Activated naive CD8-positive, alpha-beta T cell treated with anti-CD3 and anti-CD28 coated beads, Interleukin-2, amount 10 ng/mL, durations not matched to agents 7 days and 5 days (primary cell): ENCODE results near the gene CCN5. TPM values are rescaled to one million over a fixed set of nuclear protein-coding genes. Genes with fewer than 3 reads are reported as not detected.

ENCODE experiments used
- ATAC-seq: fragments of 150-1000 bp; cut with Tn5 transposase; one replicate; pipeline ENCODE4 v1.10.0; 2021; ENCODE audit warnings: low read depth, moderate library complexity
- POLR2A ChIA-PET: fragments of 350-600 bp; sonication (Branson Sonifier 250); formaldehyde crosslinking; loops from one replicate; lab custom pipeline; 2021; ENCODE audit warnings: antibody characterized with exemption; lab: Charles Lee
- DNase-seq: peaks from one replicate; pipeline ENCODE4 v3.0.0; 2021
- H3K27ac Mint-ChIP-seq: one replicate; pipeline ENCODE4 v1.8.0; 2022; ENCODE audit warnings: mild to moderate bottlenecking, mixed read lengths
- H3K27me3 Mint-ChIP-seq: one replicate; pipeline ENCODE4 v1.8.0; 2022; ENCODE audit warnings: mild to moderate bottlenecking, moderate library complexity, mixed read lengths
- H3K36me3 Mint-ChIP-seq: one replicate; pipeline ENCODE4 v1.8.0; 2021; ENCODE audit warnings: mild to moderate bottlenecking, mixed read lengths
- H3K4me1 Mint-ChIP-seq: one replicate; pipeline ENCODE4 v1.8.0; 2021; ENCODE audit warnings: mixed read lengths
- H3K4me3 Mint-ChIP-seq: one replicate; pipeline ENCODE4 v1.8.0; 2022; ENCODE audit warnings: mild to moderate bottlenecking, moderate library complexity, mixed read lengths
- H3K9me3 Mint-ChIP-seq: one replicate; pipeline ENCODE4 v1.8.0; 2021; ENCODE audit warnings: mixed read lengths
- total RNA-seq, 2 experiments: library from RNA; stranded (reverse); gene quantifications; one replicate each; pipeline ENCODE4 v1.2.3, GENCODE V29; 2021

CCN5 gene
- total RNA-seq, 2 experiments from 2014 or later: not detected

GRCh38 chr20:44727039-44727438 is 11.9 kb downstream of the CCN5 start:
- POLR2A ChIA-PET: no interaction called here
- no peak overlapping the region for H3K4me3 Mint-ChIP-seq
- DNase-seq (no peak), ATAC-seq (no peak)
- H3K9me3 Mint-ChIP-seq: no peaks in the 10 kb centered on the region
- no peaks in the 10 kb centered on the region for H3K27me3 Mint-ChIP-seq
- no peak overlapping the region for H3K27ac Mint-ChIP-seq
- H3K4me1 Mint-ChIP-seq: peaks cover 3% of the 10 kb centered on the region
- H3K36me3 Mint-ChIP-seq: no peaks in the 10 kb centered on the region

- Mint-ChIP-seq H3K27ac (no peak overlapping the region), H3K9me3 (no peaks in the 10 kb centered on the region), H3K27me3 (no peaks in the 10 kb centered on the region), H3K36me3 (no peaks in the 10 kb centered on the region), H3K4me1 (peaks cover 4% of the 10 kb centered on the region), H3K4me3 (no peak overlapping the region)
- DNase-seq: no peak
- POLR2A ChIA-PET: interaction anchor here (0.6 kb wide), 1 partner anchor 86 kb away, joined by 3 read pairs; no protein-coding TSS in a partner anchor
- ATAC-seq: no peak
These were observed 12.5 kb downstream of the CCN5 start for GRCh38 chr20:44727651-44728050.

- no peak overlapping the region for H3K4me3 Mint-ChIP-seq
- no peak overlapping the region for H3K27ac Mint-ChIP-seq
- POLR2A ChIA-PET: no interaction called here
These were observed 13.8 kb downstream of the CCN5 start for GRCh38 chr20:44728801-44729443.

GRCh38 chr20:44730441-44730840 is 15.3 kb downstream of the CCN5 start:
- Mint-ChIP-seq H3K27ac (no peak overlapping the region), H3K9me3 (no peaks in the 10 kb centered on the region), H3K4me1 (peaks cover 9% of the 10 kb centered on the region), H3K4me3 (no peak overlapping the region), H3K27me3 (no peaks in the 10 kb centered on the region), H3K36me3 (no peaks in the 10 kb centered on the region)
- POLR2A ChIA-PET: no interaction called here
- DNase-seq: no peak
- ATAC-seq: no peak

More at GRCh38 chr20:44728801-44729443, 13.8 kb downstream of the CCN5 start:
- no peaks in the 10 kb centered on the region for H3K36me3 Mint-ChIP-seq
- H3K4me1 Mint-ChIP-seq: peaks cover 7% of the 10 kb centered on the region
- DNase-seq (no peak), ATAC-seq (no peak)
- no peaks in the 10 kb centered on the region for H3K27me3 Mint-ChIP-seq
- no peaks in the 10 kb centered on the region for H3K9me3 Mint-ChIP-seq

- DNase-seq (no peak), ATAC-seq (no peak)
- Mint-ChIP-seq H3K27ac (no peak overlapping the region), H3K4me1 (peaks cover 18% of the 10 kb centered on the region), H3K9me3 (peaks cover 5% of the 10 kb centered on the region), H3K36me3 (peaks cover 4% of the 10 kb centered on the region), H3K27me3 (no peaks in the 10 kb centered on the region), H3K4me3 (no peak overlapping the region)
- POLR2A ChIA-PET: interaction anchor here (0.5 kb wide), 1 partner anchor 213 kb away, joined by 3 read pairs; no protein-coding TSS in a partner anchor
These were observed 16.5 kb downstream of the CCN5 start for GRCh38 chr20:44731657-44732056.

- H3K4me1 Mint-ChIP-seq: peaks cover 20% of the 10 kb centered on the region
- POLR2A ChIA-PET: no interaction called here
- no peaks in the 10 kb centered on the region for H3K27me3 Mint-ChIP-seq
- H3K36me3 Mint-ChIP-seq: peaks cover 5% of the 10 kb centered on the region
- ATAC-seq: no peak
- H3K4me3 Mint-ChIP-seq: no peak overlapping the region
- H3K27ac Mint-ChIP-seq: no peak overlapping the region
- DNase-seq: no peak
- H3K9me3 Mint-ChIP-seq: peaks cover 7% of the 10 kb centered on the region
These were observed 17.2 kb downstream of the CCN5 start for GRCh38 chr20:44732327-44732726.

GRCh38 chr20:44733341-44734069 is 18.3 kb downstream of the CCN5 start:
- POLR2A ChIA-PET: no interaction called here
- Mint-ChIP-seq H3K9me3 (peaks cover 7% of the 10 kb centered on the region), H3K36me3 (peaks cover 10% of the 10 kb centered on the region), H3K4me1 (peaks cover 21% of the 10 kb centered on the region), H3K27ac (no peak overlapping the region), H3K4me3 (no peak overlapping the region), H3K27me3 (no peaks in the 10 kb centered on the region)
- DNase-seq (peak; percentile 68), ATAC-seq (peak; percentile 62)

- Mint-ChIP-seq H3K27ac (no peak overlapping the region), H3K4me1 (peaks cover 24% of the 10 kb centered on the region), H3K36me3 (peaks cover 14% of the 10 kb centered on the region), H3K9me3 (peaks cover 7% of the 10 kb centered on the region), H3K27me3 (peaks cover 1% of the 10 kb centered on the region), H3K4me3 (no peak overlapping the region)
- DNase-seq (no peak), ATAC-seq (no peak)
- POLR2A ChIA-PET: no interaction called here
These were observed 19.8 kb downstream of the CCN5 start for GRCh38 chr20:44734938-44735337.

GRCh38 chr20:44735816-44736169 is 20.6 kb downstream of the CCN5 start:
- no peak for ATAC-seq
- Mint-ChIP-seq H3K27ac (peak overlapping the region; percentile 83), H3K4me3 (peak overlapping the region; percentile 78)

GRCh38 chr20:44736170-44737021 is 21.2 kb downstream of the CCN5 start:
- peak overlapping the region; percentile 83 for H3K27ac Mint-ChIP-seq

More at GRCh38 chr20:44735816-44736169, 20.6 kb downstream of the CCN5 start:
- no peak for DNase-seq
- Mint-ChIP-seq H3K27me3 (peaks cover 1% of the 10 kb centered on the region), H3K36me3 (peaks cover 14% of the 10 kb centered on the region), H3K4me1 (peaks cover 24% of the 10 kb centered on the region), H3K9me3 (peaks cover 7% of the 10 kb centered on the region)
- POLR2A ChIA-PET: no interaction called here

GRCh38 chr20:44737116-44737515 is 21.9 kb downstream of the CCN5 start:
- POLR2A ChIA-PET: interaction anchor here (1.1 kb wide), 1 partner anchor 148 kb away, joined by 4 read pairs; the partner anchor contains the start of gene YWHAB
- DNase-seq: no peak
- H3K4me1 Mint-ChIP-seq: peaks cover 24% of the 10 kb centered on the region
- peaks cover 7% of the 10 kb centered on the region for H3K9me3 Mint-ChIP-seq
- peaks cover 14% of the 10 kb centered on the region for H3K36me3 Mint-ChIP-seq
- peaks cover 7% of the 10 kb centered on the region for H3K27me3 Mint-ChIP-seq
- H3K27ac Mint-ChIP-seq: no peak overlapping the region
- ATAC-seq: no peak
- no peak overlapping the region for H3K4me3 Mint-ChIP-seq

More at GRCh38 chr20:44736170-44737021, 21.2 kb downstream of the CCN5 start:
- Mint-ChIP-seq H3K36me3 (peaks cover 14% of the 10 kb centered on the region), H3K9me3 (peaks cover 7% of the 10 kb centered on the region), H3K27me3 (peaks cover 2% of the 10 kb centered on the region), H3K4me3 (peak overlapping the region; percentile 78), H3K4me1 (peaks cover 24% of the 10 kb centered on the region)
- POLR2A ChIA-PET: interaction anchor here (1.1 kb wide), 1 partner anchor 149 kb away, joined by 4 read pairs; the partner anchor contains the start of gene YWHAB
- DNase-seq (no peak), ATAC-seq (peak; percentile 65)

GRCh38 chr20:44738813-44739477 is 23.8 kb downstream of the CCN5 start:
- peaks cover 7% of the 10 kb centered on the region for H3K9me3 Mint-ChIP-seq
- DNase-seq (no peak), ATAC-seq (peak; percentile 77)
- H3K27me3 Mint-ChIP-seq: peaks cover 12% of the 10 kb centered on the region
- peak overlapping the region; percentile 65 for H3K27ac Mint-ChIP-seq
- H3K36me3 Mint-ChIP-seq: peaks cover 14% of the 10 kb centered on the region
- peaks cover 17% of the 10 kb centered on the region for H3K4me1 Mint-ChIP-seq
- POLR2A ChIA-PET: no interaction called here
- peak overlapping the region; percentile 72 for H3K4me3 Mint-ChIP-seq
